Keratinocyte (primary cell): ENCODE results near the gene MARCHF11. TPM values are rescaled to one million over a fixed set of nuclear protein-coding genes. Genes with fewer than 3 reads are reported as not detected.
A peak's percentile ranks its signal among the peaks of the same experiment; 100 is the strongest.

Experiments
- DNase-seq: peaks from one replicate; pipeline ENCODE4 v3.0.0-alpha.2; 2011; ENCODE audit warnings: low read depth, missing footprints, low spot score
- FAIRE-seq: peaks from 2 replicates; lab custom pipeline; 2011; peaks lifted over from hg19 to GRCh38; lab: Jason Lieb, UNC
- H2AFZ ChIP-seq: 2 replicates; pipeline ENCODE4 v1.6.0; 2012; ENCODE audit warnings: low read length, control low read depth, inconsistent platforms; ENCODE audit not compliant: control insufficient read depth
- H3K27ac ChIP-seq: 2 replicates; pipeline ENCODE4 v1.5.1; 2011; ENCODE audit warnings: low read length; ENCODE audit not compliant: control insufficient read depth, insufficient read depth
- H3K27me3 ChIP-seq: 3 replicates; pipeline ENCODE4 v1.6.0; 2011; ENCODE audit warnings: low read length; ENCODE audit not compliant: control insufficient read depth, insufficient read depth; ENCODE audit errors: extremely low read depth
- H3K36me3 ChIP-seq, 2 experiments: 2 replicates in 1 of 2; 3 replicates in 1 of 2; pipeline ENCODE4 v1.5.1; 2011; ENCODE audit warnings: low read length in 2 of 2, mild to moderate bottlenecking in 1 of 2; ENCODE audit not compliant: control insufficient read depth in 2 of 2, insufficient read depth in 2 of 2; ENCODE audit errors: extremely low read depth in 1 of 2
- H3K4me1 ChIP-seq: 3 replicates; pipeline ENCODE4 v1.5.1; 2011; ENCODE audit warnings: low read length; ENCODE audit not compliant: control insufficient read depth, insufficient read depth; ENCODE audit errors: extremely low read depth
- H3K4me2 ChIP-seq: 3 replicates; pipeline ENCODE4 v1.6.0; 2011; ENCODE audit warnings: low read depth, low read length; ENCODE audit not compliant: control insufficient read depth, insufficient read depth; ENCODE audit errors: extremely low read depth
- H3K4me3 ChIP-seq, 3 experiments: fragments of 200-600 bp in 1 of 3; sonication (generic) in 1 of 3; 2 replicates in 2 of 3; 3 replicates in 1 of 3; pipeline ENCODE4 v1.5.1; 2011 to 2016; ENCODE audit warnings: low read length in 3 of 3, mild to moderate bottlenecking in 3 of 3, control low read depth in 2 of 3, inconsistent platforms in 1 of 3, low read depth in 1 of 3, mixed read lengths in 1 of 3, mixed run types in 1 of 3, moderate library complexity in 1 of 3; ENCODE audit not compliant: control insufficient read depth in 2 of 3, insufficient read depth in 2 of 3; ENCODE audit errors: extremely low read depth in 1 of 3
- H3K79me2 ChIP-seq: 2 replicates; pipeline ENCODE4 v1.6.0; 2012; ENCODE audit warnings: low read length; ENCODE audit not compliant: control insufficient read depth, insufficient read depth
- H3K9ac ChIP-seq: 3 replicates; pipeline ENCODE4 v1.6.0; 2011; ENCODE audit warnings: low read length; ENCODE audit not compliant: control insufficient read depth, insufficient read depth; ENCODE audit errors: extremely low read depth
- H3K9me1 ChIP-seq: 3 replicates; pipeline ENCODE4 v1.6.0; 2011; ENCODE audit warnings: low read length; ENCODE audit not compliant: control insufficient read depth, insufficient read depth; ENCODE audit errors: extremely low read depth
- H3K9me3 ChIP-seq: 2 replicates; pipeline ENCODE4 v1.5.1; 2012; ENCODE audit warnings: low read depth, low read length; ENCODE audit not compliant: control insufficient read depth
- H4K20me1 ChIP-seq: 3 replicates; pipeline ENCODE4 v1.6.0; 2011; ENCODE audit warnings: low read length; ENCODE audit not compliant: control insufficient read depth, insufficient read depth; ENCODE audit errors: extremely low read depth
- EZH2 ChIP-seq: IDR thresholded peaks from one replicate; pipeline ENCODE4 v1.6.1; 2012; ENCODE audit warnings: inconsistent platforms, mild to moderate bottlenecking, low read length, moderate library complexity
- dilution Hi-C: fragments of 300-500 bp; cut with MboI; formaldehyde crosslinking; loops from one replicate; pipeline ENCODE4 v1.7.0; 2020; ENCODE audit warnings: low sequenced_read_pairs; ENCODE audit not compliant: extremely low pct_ligation_motif_present
- polyA plus RNA-seq, 5 experiments: library from polyadenylated mRNA; depleted of rRNA in 3 of 5; stranded (reverse) in 3 of 5; stranded (forward) in 1 of 5; unstranded in 1 of 5; fragments of >200 nt; gene quantifications; 1 replicate in 1 of 5; 2 replicates in 3 of 5; 3 replicates in 1 of 5; pipeline versions ENCODE4 v1.2.1 to v1.2.3, GENCODE V29; 2011 to 2012; ENCODE audit warnings: missing spikeins in 2 of 5, low read depth in 1 of 5, low replicate concordance in 1 of 5
- TF ChIP-seq, protein P1 (sequence below), 3 experiments: IDR thresholded peaks in 1 of 3; conservative IDR thresholded peaks in 1 of 3; optimal IDR thresholded peaks in 1 of 3; 2 replicates in 2 of 3; 3 replicates in 1 of 3; pipeline versions ENCODE3 to v1.5.1; 2011; ENCODE audit warnings: low read length in 3 of 3, mild to moderate bottlenecking in 3 of 3, moderate library complexity in 2 of 3, control low read depth in 1 of 3, inconsistent platforms in 1 of 3; ENCODE audit not compliant: insufficient read depth in 2 of 3; ENCODE audit errors: extremely low read depth in 1 of 3

Gene MARCHF11
- polyA plus RNA-seq, 1 donor (not counting 4 experiments of a cell fraction or from before 2014, with no cell fraction given) = 0.16 TPM

DNA sequence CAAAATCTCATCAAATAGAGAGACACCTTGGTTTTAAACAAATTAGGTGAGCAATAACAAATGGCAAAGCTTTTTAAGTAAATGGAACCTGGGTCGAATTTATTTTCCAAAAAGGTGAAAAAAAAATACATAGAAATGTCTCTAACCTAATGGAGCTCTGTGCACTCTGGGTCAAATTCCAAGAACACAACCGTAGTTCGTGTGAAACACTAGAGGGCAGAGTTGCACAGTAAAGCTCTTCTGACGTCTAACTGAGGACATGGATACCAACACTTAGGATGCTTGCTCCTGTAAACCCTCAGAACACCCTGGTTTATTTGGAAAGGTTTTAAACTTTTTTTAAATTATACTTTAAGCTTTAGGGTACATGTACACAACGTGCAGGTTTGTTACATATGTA is 18.9 kb downstream of the MARCHF11 start:
- dilution Hi-C loops = no loop called here

DNA sequence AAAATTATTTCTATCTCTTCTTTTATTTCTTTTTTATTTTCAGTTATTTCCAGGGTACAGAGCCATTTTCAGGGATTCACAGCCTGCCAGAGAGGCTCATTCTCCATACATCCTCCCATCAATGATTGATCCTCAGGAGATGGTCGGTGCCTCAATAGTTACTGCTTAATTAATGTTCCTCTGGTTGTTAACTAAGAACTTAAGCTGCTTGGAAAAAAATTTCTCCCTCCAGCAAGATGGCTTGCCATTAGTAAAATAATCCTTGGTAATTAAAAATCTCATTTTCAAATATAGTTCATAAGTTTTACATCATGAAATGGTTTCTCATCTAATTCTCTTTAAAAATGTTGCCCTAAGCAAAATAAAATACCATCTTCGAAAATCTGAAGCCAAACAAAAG is 20.0 kb downstream of the MARCHF11 start:
- Histone ChIP-seq H3K27ac (no peak overlapping the region), H3K4me2 (no peak overlapping the region), H3K9me1 (no peaks in the 10 kb centered on the region), H3K79me2 (no peaks in the 10 kb centered on the region), H3K9me3 (no peaks in the 10 kb centered on the region), H2AFZ (no peak overlapping the region), H3K27me3 (no peaks in the 10 kb centered on the region), H3K9ac (no peak overlapping the region), H3K4me3 (no peak overlapping the region), H4K20me1 (no peaks in the 10 kb centered on the region), H3K4me1 (no peaks in the 10 kb centered on the region), H3K36me3 (no peaks in the 10 kb centered on the region)
- DNase-seq = no peak
- no peak for TF ChIP-seq EZH2
- TF ChIP-seq, protein P1, sequence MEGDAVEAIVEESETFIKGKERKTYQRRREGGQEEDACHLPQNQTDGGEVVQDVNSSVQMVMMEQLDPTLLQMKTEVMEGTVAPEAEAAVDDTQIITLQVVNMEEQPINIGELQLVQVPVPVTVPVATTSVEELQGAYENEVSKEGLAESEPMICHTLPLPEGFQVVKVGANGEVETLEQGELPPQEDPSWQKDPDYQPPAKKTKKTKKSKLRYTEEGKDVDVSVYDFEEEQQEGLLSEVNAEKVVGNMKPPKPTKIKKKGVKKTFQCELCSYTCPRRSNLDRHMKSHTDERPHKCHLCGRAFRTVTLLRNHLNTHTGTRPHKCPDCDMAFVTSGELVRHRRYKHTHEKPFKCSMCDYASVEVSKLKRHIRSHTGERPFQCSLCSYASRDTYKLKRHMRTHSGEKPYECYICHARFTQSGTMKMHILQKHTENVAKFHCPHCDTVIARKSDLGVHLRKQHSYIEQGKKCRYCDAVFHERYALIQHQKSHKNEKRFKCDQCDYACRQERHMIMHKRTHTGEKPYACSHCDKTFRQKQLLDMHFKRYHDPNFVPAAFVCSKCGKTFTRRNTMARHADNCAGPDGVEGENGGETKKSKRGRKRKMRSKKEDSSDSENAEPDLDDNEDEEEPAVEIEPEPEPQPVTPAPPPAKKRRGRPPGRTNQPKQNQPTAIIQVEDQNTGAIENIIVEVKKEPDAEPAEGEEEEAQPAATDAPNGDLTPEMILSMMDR (optimal IDR thresholded peaks at IDR 0.05 in 1 of 3, IDR thresholded peaks at IDR 0.05 in 1 of 3, conservative IDR thresholded peaks at IDR 0.05 in 1 of 3; ENCODE audit: extremely low read depth in 1 of 3, insufficient read depth in 2 of 3, low read length in 3 of 3) = no peak
- FAIRE-seq = no peak
- dilution Hi-C loops = no loop called here

More for the DNA sequence above, 18.9 kb downstream of the MARCHF11 start:
- Histone ChIP-seq H3K9ac (no peak overlapping the region), H3K27me3 (no peaks in the 10 kb centered on the region), H3K9me1 (no peaks in the 10 kb centered on the region), H3K4me3 (no peak overlapping the region), H2AFZ (no peak overlapping the region), H3K79me2 (no peaks in the 10 kb centered on the region), H4K20me1 (no peaks in the 10 kb centered on the region), H3K27ac (no peak overlapping the region), H3K9me3 (no peaks in the 10 kb centered on the region), H3K36me3 (no peaks in the 10 kb centered on the region), H3K4me2 (no peak overlapping the region), H3K4me1 (no peaks in the 10 kb centered on the region)
- DNase-seq (peak; percentile 17), FAIRE-seq (peak; percentile 79)
- TF ChIP-seq, protein P1 (optimal IDR thresholded peaks at IDR 0.05 in 1 of 3, IDR thresholded peaks at IDR 0.05 in 1 of 3, conservative IDR thresholded peaks at IDR 0.05 in 1 of 3; ENCODE audit: extremely low read depth in 1 of 3, insufficient read depth in 2 of 3, low read length in 3 of 3) = peak; percentile 68 to 80 (median 72)
- TF ChIP-seq EZH2 = no peak
